Adipose tissue (tissue), 3 donors: Measurements from ENCODE around the gene AMZ2. TPM values are rescaled to one million over a fixed set of nuclear protein-coding genes. Genes with fewer than 3 reads are reported as not detected.
"Not testable (repeated sequence)": the region's sequence is repeated elsewhere in the genome, so short reads cannot be mapped to it uniquely, and the experiment has no call there.

Experiments used
- H3K27ac ChIP-seq: one replicate; pipeline ENCODE4 v1.5.1; 2013; ENCODE audit warnings: low read depth, low read length
- WGBS, 3 donors: extraction: QIAGEN DNeasy Blood & Tissue Kit; methylation state at CpG; one replicate each; pipeline ENCODE4 v1.1.7; 2013; 5-methylcytosine and 5-hydroxymethylcytosine counted together
- polyA plus RNA-seq, 3 donors: library from polyadenylated mRNA; stranded (reverse); fragments of 200-250 nt; gene quantifications; one replicate each; pipeline ENCODE4 v1.2.3, GENCODE V29; 2013
- donor health status: healthy with polysubstance abuse.
- donor health status: Bipolar disorder and iron deficiency.
- donor health status: healthy.

Gene AMZ2
- polyA plus RNA-seq, 3 donors, result 24.2 to 78.4 (median 51.0) TPM

DNA sequence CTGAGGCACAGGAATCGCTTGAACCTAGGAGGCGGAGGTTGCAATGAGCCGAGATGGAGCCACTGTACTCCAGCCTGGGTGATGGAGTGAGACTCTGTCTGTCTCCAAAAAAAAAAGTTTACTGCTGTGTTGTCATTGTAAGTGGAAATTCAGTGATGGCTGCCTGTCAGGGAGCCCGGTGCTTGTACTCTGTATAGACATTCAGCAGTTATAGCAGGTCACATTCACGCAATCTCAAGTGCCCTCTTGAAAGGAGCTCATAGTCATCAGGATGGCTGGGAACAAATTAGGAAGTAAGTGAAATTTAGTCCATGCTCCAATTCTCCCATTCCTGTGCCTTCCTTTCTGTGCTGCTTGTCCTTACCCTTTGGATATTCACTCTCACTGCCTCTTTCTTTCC, 32.4 kb upstream of the AMZ2 start:
- WGBS, 3 donors, result 95 to 100% methylated on average over 1 to 5 of the region's 5 CpGs; no CpG with 5 or more reads in 1 of the 3 donors

DNA sequence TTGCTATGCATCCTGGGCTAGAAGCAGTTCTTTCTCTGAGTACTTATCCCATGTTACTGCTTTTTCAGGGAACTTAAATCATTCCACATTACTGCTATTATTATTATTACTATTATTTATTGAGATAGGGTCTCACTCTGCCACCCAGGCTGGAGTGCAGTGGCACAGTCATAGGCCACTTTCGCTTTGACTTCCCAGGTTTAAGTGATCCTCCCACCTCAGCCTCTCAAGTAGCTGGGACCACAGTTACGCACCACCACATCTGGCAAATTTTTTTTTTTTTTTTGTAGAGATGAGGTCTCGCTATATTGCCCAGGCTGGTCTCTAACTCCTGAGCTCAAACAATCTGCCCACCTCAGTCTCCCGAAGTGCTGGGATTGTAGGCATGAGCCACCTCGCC, 28.4 kb upstream of the AMZ2 start:
- WGBS, 3 donors, result 94 to 99% (median 96%) methylated on average over 4 to 5 of the region's 5 CpGs
- not testable (repeated sequence) for H3K27ac ChIP-seq

More for the DNA sequence above, 32.4 kb upstream of the AMZ2 start:
- not testable (repeated sequence) for H3K27ac ChIP-seq

DNA sequence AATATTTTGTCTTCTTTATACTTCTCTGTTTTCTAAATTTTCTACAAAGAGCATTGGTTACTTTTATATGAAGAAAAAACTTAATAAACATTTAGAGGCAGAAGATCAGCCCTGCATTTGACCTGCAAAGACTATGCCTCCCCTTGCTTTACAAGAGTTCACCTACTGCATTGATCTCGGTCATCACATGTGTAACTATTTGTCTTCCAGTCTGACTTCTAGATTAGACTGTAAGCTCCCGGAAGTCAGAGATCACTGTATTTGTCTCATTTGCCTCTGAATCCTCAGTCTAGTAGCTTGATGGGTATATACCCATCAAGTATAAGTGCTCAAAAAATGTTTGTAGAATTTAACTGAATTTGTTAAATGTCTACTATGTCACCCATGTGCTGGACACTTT, 27.7 kb upstream of the AMZ2 start:
- 33 to 96% (median 96%) methylated on average over 1 to 2 of the region's 2 CpGs for WGBS, 3 donors
- not testable (repeated sequence) for H3K27ac ChIP-seq

DNA sequence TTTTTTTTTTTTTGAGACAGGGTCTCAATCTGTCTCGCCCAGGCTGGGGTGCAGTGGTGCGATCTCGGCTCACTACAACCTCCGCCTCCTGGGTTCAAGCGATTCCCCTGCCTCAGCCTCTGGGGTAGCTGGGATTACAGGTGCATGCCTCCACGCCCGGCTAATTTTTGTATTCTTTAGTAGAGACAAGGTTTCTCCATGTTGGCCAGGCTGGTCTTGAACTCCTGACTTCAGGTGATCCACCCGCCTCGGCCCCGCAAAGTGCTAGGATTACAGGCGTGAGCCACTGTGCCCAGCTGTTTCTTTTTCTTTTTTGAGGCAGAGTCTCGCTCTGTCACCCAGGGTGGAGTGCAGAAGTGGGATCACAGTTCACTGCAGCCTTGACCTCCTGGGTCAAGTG, 27.1 kb upstream of the AMZ2 start:
- WGBS, 3 donors, result 92 to 97% (median 93%) methylated on average over 12 of the region's 12 CpGs
- H3K27ac ChIP-seq, result not testable (repeated sequence)

DNA sequence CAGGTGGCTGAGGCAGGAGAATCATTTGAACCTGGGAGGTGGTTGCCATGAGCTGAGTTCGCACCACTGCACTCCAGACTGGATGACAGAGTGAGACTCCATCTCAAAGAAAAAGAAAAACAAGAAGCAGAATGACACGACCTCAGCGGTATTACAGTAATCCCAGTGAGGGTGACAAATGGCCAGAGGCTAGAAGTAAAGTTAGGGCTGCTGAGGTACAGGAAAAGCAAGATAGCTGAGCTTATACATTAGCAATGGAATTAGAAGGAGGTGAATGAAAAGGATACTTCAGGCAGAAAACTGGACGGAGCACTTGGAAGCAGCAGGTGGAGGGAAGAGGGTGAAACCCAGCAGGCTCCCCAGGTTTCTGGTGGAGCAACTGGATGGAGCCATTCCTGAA, 26.1 kb upstream of the AMZ2 start:
- no peak overlapping the region for H3K27ac ChIP-seq
- 79 to 93% (median 85%) methylated on average over 4 of the region's 4 CpGs for WGBS, 3 donors

DNA sequence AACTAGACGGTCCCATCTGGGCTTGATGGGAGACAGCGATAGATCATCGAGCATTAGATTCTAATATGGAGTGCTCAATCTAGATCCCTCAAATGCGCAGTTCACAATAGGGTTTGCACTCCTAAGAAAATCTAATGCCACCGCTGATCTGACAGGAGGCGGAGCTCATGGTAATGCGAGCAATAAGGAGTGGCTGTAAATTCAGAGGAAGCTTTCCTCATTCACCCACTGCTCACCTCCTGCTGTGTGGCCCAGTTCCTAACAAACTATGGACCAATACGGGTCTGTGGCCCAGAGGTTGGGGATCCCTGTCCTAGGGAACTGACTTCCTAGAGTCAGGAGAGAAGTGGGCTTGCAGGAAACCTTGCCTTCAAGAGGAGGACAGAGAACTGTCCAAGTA, 25.2 kb upstream of the AMZ2 start:
- no peak overlapping the region for H3K27ac ChIP-seq

DNA sequence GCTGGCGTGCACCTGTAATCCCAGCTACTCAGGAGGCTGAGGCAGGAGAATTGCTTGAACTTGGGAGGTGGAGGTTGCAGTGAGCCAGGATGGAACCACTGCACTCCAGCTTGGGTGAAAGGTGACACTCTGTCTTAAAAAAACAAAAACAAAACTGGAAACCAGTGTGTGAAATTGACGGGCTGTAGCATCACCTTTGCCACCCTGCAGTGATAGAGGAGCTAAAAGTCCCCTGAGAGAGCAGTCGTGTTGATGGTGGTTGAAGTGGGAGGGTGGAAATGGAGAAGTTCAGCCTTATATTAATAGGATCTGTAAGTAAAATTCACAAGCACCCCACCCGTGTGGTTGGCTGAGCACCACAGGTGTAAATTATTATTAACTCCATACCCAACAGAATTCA, 22.8 kb upstream of the AMZ2 start:
- 73 to 85% (median 84%) methylated on average over 3 to 4 of the region's 4 CpGs for WGBS, 3 donors
- not testable (repeated sequence) for H3K27ac ChIP-seq

More for the DNA sequence above, 25.2 kb upstream of the AMZ2 start:
- WGBS, 3 donors, result 79 to 91% (median 86%) methylated on average over 8 of the region's 8 CpGs

DNA sequence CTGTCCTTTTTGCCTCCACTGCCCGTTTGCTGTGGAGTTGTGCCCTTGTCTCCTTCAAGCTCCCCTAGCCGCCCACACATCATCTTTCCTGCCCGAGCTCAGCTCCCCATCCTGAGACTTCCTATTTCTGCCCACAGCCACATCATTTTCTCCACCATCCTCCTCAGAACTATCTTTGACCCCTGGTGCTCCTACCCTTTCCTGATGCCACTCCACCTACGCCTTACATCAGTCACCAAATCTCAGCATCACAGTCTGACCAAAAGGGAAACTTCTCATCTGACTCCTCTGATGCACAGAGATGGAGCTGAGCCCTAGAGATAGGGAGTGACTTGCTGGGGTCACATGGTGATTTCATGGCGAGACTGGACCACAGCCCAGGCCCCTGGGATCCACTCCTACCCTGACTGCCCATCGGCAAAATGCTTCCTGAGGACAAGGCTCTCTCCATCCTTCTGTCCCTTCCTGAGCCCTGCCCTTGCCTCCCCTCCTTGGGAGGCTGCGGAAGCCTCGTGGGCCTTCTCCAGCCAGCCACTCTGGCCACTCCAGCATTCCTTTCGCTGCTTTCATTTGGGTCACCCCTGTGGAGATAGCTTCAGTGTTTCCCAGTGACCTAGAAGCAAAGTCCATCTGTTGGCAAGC, 19.7 kb upstream of the AMZ2 start:
- 76 to 82% (median 76%) methylated on average over 9 of the region's 9 CpGs for WGBS, 3 donors
- H3K27ac ChIP-seq, result not testable (repeated sequence)

DNA sequence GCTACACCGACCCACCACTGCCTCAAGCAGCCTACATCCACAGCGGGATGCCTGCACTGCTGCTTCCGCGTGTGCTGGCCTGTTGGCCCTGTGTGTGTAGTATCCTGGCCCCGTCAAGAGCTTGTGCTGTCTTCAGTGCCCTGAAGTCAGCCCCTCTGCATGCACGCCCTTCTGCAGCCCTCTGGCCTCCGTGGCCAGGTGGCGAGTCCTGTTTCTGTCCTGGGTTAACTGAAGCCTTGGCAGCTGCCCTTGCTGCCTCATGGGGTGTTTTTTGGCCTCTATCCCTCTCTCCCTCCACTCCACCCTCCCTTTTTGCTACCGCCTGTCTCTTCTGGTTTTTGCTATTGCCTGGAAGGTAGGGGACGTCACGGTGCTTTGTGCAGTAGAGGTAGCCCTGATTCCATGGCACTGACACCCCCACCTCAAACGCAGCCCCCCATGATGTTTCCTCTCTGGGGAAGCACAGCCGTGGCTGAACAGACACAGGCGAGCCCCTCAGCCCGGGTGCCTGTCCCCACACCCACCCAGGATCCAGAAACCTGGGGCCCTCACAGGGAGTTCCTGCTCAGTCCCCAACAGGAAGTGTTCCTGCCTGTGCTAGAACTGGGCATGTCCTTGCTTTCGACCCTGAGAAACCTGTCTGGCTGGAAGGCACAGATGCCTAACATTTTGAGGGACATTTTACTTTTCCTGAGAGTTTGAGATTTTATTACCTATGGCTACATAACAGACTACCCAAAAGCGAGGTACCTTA, 18.8 kb upstream of the AMZ2 start:
- WGBS, 3 donors, result 73 to 83% (median 83%) methylated on average over 17 of the region's 17 CpGs
- no peak overlapping the region for H3K27ac ChIP-seq

DNA sequence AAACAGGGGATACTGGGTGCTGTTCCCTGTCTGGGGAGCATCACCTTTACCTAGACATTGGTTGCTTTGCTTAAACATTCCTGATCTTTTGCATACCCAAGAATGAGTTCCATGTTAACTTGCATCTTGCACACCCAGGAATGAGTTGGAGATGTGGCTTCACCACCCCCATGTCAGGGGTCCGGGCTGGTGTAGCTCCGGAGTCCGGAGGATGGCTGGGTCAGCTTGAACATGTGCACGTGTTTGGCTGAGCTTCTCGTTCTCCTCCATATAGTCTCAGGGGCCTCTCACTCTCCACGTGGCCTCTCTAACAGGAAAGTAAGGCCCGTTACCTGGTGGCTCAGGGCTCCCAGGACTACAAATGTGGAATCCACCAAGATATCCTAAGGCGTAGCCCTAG, 18.2 kb upstream of the AMZ2 start:
- 86 to 90% (median 87%) methylated on average over 8 of the region's 8 CpGs for WGBS, 3 donors
- no peak overlapping the region for H3K27ac ChIP-seq

DNA sequence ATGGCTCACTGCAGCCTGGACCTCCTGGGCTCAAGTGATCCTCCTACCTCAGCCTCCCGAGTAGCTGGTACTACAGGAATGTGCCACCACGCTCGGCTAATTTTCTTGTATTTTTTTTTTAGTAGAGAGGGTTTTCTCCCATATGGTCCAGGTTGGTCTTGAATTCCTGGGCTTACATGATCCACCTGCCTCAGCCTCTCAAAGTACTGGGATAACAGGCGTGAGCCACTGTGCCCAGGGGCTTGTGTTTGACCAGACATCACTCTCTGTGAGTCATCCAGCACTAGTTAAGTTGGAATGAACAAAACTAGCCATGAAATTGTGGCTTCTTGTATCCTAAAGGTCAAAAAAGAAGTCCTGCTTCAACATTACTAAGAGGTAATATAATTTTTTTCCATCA, 16.7 kb upstream of the AMZ2 start:
- 91 to 98% (median 95%) methylated on average over 4 of the region's 4 CpGs for WGBS, 3 donors
- not testable (repeated sequence) for H3K27ac ChIP-seq

DNA sequence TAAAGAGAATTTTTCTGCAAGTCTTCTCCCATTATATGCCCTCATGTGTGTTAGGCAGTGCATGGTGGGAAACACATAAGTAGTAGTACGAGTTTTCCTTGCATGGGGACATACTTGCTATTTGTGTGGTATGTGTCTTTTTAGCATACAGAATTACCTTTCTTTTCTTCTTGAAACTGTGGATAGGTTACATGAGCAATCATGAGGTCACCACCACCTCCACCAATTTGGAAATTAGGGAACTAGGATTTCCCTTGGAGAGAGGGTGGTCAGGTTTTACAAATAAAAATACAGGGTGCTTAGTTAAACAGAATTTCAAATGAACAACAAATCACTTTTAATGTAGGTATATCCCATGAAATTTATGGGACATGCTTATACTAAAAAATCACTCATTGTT, 16.3 kb upstream of the AMZ2 start:
- WGBS, 3 donors, result 100% methylated on average over 1 of the region's 1 CpG; no CpG with 5 or more reads in 1 of the 3 donors
- no peak overlapping the region for H3K27ac ChIP-seq

DNA sequence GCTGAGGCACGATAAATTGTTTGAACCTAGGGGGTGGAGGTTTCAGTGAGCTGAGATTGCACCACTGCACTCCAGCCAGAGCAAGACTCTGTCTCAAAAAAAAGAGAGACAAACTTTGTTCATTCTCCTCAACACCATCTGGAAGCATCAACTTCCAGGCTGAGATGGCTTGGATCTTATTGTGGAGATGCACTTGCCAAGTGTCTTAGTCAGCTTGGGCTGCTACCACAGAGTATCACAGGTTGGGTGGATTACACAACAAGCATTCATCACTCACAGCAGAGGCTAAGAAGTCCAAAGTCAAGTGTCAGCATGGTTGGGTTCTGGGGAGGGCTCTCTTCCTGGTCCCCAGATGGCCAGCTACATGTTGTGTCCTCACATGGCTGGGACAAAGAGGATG, 15.1 kb upstream of the AMZ2 start:
- not testable (repeated sequence) for H3K27ac ChIP-seq
- WGBS, 3 donors, result 71 to 92% (median 76%) methylated on average over 1 of the region's 1 CpG

DNA sequence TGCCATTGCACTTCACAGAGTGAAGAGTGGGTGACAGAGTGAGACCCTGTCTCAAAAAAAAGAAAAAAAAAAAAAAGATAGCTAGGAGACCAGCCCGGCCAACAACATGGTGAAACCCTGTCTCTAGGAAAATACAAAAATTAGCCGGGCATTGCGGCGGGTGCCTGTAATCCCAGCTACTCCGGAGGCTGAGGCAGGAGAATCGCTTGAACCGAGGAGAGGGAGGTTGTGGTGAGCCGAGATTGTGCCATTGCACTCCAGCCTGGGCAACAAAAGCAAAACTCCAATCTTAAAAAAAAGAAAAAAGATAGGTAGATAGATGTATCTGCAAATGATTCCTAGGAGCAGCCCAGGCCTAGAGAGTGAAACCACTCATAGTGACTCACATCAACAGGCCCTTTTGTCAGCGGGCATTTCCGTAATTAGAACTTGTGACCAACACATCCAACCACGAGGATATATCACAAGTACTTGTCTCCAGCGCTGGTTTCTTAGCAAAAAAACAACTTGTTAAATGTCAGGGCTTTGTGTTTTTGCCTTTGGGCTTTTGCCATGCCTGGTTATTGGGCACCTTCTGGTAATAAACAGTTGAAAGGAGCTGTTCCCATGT, 13.0 kb upstream of the AMZ2 start:
- H3K27ac ChIP-seq, result not testable (repeated sequence)
- WGBS, 3 donors, result 86 to 90% (median 86%) methylated on average over 12 of the region's 12 CpGs

DNA sequence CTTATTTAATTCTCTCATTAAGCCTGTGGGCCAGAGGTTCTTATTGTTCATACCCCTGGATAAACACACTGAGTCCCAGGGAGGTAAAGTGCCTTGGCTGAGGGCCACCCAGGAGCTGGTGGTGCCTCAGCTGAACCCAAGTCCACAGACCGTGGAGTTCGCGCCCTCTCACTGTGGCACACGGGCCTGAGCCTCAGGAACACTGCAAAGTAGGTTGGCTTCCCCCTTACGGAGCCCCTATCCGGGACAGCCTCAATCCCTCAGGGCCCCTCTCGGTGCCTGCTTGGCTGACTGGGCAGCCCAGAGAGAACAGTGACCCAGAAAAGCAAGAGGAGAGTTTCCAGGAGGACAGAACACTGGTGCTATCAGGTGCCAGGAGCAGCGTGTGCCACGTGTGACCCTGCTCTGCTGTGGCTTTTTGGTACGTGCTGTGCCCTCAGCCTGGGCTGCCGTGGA, 12.5 kb upstream of the AMZ2 start:
- WGBS, 3 donors, result 70 to 75% (median 74%) methylated on average over 11 of the region's 11 CpGs

DNA sequence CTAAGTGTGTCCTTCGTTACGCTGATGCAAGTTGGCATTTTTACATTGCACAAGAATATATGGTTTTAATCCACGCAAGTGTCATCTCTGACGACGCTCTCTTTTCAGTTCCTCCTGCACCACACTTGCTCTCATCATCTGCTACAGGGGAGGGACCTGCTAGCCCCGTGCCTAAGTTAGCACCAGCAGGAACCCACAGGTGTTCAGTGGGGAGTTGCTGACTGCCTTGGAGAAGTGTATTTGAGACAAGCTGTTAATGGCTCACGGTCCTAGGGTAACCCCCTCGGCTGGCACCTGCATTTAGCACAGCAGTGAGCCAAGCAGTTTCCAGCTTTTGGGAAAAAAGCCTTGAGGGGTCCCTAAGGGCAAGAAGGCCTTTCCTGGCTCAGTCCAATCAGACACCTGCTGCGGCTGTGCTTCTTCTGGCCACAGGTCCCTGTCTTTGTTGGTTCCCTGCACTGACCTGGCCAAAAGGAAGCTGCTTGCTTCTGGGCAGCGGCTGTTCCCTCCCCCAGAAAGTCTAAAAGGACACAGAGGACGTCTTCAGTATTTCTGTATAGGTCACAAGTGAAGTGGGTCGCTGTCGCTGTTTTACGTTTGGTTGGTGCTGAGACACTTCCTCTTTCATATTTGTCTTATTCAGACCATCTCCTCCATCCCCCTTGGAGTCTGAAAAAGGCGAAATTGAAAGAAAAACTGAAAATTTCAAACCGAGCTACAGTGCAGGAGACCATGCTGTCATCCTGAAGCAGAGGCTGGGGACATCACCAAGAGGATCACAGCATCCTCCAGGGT, 10.3 kb upstream of the AMZ2 start:
- WGBS, 3 donors, result 47 to 74% (median 52%) methylated on average over 16 of the region's 16 CpGs
- not testable (repeated sequence) for H3K27ac ChIP-seq

More for the DNA sequence above, 12.5 kb upstream of the AMZ2 start:
- H3K27ac ChIP-seq, result not testable (repeated sequence)

DNA sequence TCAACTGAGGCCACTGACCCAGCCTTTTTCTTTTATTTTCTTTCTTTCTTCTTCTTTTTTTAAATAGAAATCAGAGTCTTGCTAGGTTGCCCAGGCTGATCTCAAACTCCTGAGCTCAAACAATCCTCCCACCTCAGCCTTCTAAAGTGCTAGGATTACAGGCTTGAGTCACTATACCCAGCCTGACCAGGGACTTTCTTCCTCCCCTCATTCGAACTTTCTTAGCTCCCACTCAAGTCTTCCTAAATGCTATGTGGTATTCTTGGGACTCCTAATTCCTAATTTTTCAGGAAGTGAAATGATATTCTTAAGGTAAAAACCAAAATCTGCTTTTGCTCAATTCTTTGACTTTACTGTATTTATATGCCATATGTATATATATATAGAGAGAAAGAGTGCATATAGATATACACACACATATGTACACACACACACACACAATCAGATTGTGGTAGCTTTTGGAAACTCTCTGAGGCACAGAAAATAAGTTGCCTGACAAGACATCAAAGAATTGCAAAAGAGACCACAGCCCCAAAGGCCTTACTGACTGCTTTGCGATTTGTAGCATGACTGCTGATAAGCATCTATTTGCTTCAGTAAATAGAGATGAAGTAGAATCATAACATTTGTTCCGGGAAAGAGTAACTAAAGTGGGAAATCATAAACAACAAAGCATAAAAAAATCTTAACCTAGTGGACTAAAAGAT, 9.5 kb upstream of the AMZ2 start:
- 46 to 66% (median 50%) methylated on average over 3 of the region's 3 CpGs for WGBS, 3 donors

DNA sequence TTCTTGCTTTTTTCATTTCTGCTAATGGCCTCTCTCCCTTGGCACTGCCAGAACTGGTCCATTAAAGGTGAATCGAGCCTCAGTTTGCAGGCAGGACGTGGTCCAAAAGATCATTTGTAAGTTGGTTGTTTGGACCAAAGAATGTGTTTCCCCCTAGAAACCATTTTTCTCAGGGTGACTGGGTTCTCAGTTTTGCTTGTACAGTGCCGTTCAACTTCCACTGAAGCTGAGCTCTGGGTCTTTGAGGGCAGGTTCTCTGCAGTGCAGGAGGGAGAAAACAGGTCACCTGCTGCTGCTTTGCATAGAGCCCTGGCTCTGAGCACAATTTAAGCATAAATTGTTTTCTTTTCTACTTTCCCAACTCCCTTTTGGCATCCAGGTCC, 9.0 kb upstream of the AMZ2 start:
- WGBS, 3 donors, result 83 to 87% (median 83%) methylated on average over 3 of the region's 3 CpGs
- H3K27ac ChIP-seq, result no peak overlapping the region

More for the DNA sequence above, 9.5 kb upstream of the AMZ2 start:
- no peak overlapping the region for H3K27ac ChIP-seq
